Loucy (cell line): Measurements from ENCODE around the gene ANK3.

Experiments
- EZH2phosphoT487 ChIP-seq: fragments of 200-600 bp; IDR thresholded peaks from 2 replicates; pipeline ENCODE4 v1.6.1; 2018; ENCODE audit warnings: antibody characterized with exemption, mild to moderate bottlenecking, moderate library complexity, borderline replicate concordance
- TF ChIP-seq, protein P1 (sequence below): fragments of 200-600 bp; sonication (generic); conservative IDR thresholded peaks from 2 replicates; pipeline ENCODE4 v1.5.1; 2014; ENCODE audit warnings: mild to moderate bottlenecking, antibody characterized with exemption, low read length

DNA sequence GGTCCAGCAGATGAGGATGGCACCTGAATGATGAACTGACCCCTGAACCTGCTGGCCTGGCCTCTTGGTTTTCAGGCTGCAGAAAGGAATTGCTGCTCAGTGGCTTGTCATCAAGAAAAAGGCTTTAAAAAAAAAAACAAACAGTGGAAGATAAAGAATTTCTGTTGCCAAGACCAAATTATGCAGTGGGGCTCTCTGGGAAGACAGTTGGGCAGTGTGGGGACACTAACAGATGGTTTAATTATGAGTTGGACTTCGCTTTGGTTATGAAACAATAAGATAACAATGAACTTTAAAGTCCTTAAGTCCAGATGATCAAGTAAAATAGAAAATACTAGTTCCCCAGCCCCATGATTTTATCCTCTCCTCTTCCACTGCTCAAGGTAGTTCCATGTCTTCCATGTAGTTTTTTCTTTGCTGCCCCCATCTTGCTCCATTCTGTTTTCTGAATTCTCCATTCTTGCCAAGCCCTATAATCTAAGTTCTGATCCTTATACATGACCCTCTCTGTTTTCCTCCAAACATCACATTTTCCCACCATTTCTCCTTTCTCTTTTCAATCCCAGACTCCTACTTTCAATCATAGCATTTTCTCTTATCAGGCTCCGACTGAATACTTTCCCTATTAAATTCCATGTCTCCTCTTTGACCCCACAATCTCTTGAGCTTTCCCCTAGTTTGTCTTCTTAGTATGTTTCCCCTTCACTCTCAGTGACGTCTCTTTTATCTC lies 52.6 kb downstream of the ANK3 start:
- TF ChIP-seq, protein P1, sequence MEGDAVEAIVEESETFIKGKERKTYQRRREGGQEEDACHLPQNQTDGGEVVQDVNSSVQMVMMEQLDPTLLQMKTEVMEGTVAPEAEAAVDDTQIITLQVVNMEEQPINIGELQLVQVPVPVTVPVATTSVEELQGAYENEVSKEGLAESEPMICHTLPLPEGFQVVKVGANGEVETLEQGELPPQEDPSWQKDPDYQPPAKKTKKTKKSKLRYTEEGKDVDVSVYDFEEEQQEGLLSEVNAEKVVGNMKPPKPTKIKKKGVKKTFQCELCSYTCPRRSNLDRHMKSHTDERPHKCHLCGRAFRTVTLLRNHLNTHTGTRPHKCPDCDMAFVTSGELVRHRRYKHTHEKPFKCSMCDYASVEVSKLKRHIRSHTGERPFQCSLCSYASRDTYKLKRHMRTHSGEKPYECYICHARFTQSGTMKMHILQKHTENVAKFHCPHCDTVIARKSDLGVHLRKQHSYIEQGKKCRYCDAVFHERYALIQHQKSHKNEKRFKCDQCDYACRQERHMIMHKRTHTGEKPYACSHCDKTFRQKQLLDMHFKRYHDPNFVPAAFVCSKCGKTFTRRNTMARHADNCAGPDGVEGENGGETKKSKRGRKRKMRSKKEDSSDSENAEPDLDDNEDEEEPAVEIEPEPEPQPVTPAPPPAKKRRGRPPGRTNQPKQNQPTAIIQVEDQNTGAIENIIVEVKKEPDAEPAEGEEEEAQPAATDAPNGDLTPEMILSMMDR, result no peak
- TF ChIP-seq EZH2phosphoT487, result no peak
